Activated CD8-positive, alpha-beta memory T cell treated with anti-CD3 and anti-CD28 coated beads, Interleukin-2, amount 50 U/mL, for 48 hours (primary cell): ENCODE data around the gene IKZF3.
"Not testable (repeated sequence)": the region's sequence is repeated elsewhere in the genome, so short reads cannot be mapped to it uniquely, and the experiment has no call there.

Source experiments
- DNase-seq: peaks from one replicate; pipeline ENCODE4 v3.0.0-alpha.2; 2020

IKZF3 gene

DNA sequence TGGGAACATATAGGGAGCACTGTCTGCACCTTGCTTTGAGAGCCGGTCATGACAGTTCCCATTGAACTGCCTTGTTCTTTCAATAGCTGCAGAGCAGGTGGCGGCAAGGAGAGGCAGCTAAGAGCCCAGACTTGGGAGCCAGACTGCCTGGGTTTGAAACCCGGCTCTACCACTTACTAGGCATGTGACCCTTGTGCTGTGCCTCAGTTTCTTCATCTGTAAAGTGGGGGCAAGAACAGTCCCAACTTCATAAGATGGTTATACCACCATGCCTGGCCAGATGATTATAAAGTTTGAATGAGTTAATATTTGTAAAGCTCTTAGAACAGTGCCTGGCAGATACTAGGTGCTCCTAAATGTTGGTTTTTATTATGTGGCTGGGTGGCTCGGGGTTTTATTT lies 149.9 kb downstream of the IKZF3 start:
- no peak for DNase-seq

DNA sequence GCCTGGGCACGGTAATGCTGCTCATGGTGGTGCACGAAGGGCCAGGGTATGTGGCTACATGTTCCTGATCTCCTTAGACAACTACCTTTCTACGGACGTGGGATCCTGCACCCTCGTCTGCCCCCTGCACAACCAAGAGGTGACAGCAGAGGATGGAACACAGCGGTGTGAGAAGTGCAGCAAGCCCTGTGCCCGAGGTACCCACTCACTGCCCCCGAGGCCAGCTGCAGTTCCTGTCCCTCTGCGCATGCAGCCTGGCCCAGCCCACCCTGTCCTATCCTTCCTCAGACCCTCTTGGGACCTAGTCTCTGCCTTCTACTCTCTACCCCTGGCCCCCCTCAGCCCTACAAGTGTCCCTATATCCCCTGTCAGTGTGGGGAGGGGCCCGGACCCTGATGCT lies 152.3 kb downstream of the IKZF3 start:
- no peak for DNase-seq

DNA sequence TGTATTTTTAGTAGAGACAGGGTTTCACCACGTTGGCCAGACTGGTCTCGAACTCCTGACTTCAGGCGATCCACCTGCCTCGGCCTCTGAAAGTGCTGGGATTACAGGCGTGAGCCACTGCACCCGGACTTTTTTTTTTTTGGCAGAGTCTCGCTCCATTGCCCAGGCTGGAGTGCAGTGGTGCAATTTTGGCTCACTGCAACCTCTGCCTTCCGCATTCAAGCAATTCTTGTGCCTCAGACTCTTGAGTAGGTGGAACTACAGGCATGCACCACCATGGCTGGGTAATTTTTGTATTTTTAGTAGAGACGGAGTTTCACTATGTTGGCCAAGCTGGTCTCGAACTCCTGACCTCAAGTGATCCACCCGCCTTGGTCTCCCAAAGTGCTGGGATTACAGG lies 153.0 kb downstream of the IKZF3 start:
- not testable (repeated sequence) for DNase-seq

DNA sequence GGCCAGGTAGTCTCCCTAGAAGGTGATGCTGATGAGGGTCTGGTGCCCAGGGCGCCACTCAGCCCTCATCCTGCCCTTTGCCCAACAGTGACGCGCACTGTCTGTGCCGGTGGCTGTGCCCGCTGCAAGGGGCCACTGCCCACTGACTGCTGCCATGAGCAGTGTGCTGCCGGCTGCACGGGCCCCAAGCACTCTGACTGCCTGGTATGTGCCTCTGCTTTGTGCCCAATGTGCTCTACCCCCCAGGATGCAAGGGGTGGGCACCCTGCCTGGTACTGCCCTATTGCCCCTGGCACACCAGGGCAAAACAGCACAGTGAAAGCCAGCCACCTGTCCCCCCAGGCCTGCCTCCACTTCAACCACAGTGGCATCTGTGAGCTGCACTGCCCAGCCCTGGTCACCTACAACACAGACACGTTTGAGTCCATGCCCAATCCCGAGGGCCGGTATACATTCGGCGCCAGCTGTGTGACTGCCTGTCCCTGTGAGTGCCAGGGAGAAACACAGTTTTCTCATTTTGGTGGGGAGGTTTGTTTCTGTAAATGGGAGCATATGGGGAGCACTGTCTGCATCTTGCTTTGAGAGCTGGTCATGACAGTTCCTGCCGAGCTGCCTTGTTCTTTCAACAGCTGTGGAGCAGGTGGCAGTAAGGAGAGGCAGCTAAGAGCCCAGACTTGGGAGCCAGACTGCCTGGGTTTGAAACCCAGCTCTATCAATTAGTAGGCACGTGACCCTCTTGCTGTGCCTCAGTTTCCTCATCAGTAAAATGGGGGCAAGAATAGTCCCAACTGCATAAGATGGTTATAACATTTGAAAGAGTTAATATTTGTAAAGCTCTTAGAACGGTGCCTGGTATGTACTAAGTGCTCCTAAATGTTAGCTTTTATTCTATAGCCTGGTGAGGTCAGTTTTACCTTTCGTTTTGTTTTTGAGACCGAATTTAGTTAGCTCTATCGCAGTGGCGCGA lies 153.8 kb downstream of the IKZF3 start:
- DNase-seq, result no peak

DNA sequence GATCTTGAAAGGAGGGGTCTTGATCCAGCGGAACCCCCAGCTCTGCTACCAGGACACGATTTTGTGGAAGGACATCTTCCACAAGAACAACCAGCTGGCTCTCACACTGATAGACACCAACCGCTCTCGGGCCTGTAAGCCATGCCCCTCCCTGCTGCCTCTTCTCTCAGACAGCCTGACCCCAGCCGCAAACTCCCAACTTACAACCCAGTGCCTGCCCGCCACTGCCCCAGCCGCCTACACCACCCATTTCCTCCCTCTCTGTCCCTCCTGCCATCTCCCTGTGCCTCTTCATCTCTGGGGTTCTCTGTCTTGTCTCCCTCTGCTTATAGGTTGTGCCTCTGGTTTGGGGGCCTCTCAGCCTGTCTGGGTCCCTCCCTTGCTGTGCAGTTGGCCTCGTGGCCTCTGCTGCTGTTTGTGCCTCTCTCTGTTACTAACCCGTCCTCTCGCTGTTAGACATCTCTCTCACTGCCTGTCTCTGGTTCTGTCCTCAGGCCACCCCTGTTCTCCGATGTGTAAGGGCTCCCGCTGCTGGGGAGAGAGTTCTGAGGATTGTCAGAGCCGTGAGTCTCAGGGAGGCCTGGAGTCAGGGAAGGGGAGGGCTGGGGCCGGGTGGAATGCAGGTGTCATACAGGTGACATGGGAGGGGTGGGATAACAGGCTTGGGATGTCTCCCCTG lies 154.7 kb downstream of the IKZF3 start:
- DNase-seq, result no peak
